Naive thymus-derived CD4-positive, alpha-beta T cell (primary cell): ENCODE data around the gene IGHMBP2. TPM values are rescaled to one million over a fixed set of nuclear protein-coding genes. Genes with fewer than 3 reads are reported as not detected.
"Not testable (repeated sequence)": the region's sequence is repeated elsewhere in the genome, so short reads cannot be mapped to it uniquely, and the experiment has no call there.

Experiments
- ATAC-seq: fragments of 150-1000 bp; cut with Tn5 transposase; 2 replicates; pipeline ENCODE4 v1.10.0; 2021; ENCODE audit warnings: mild to moderate bottlenecking, moderate library complexity
- CTCF ChIA-PET: fragments of 350-600 bp; sonication (Branson Sonifier 250); formaldehyde crosslinking; loops from one replicate; lab custom pipeline; 2021; ENCODE audit warnings: antibody characterized with exemption; lab: Charles Lee
- POLR2A ChIA-PET: fragments of 350-600 bp; sonication (Branson Sonifier 250); formaldehyde crosslinking; loops from one replicate; lab custom pipeline; 2021; ENCODE audit warnings: antibody characterized with exemption, inconsistent platforms; lab: Charles Lee
- DNase-seq, 9 donors: peaks; one replicate each; pipeline versions ENCODE4 v3.0.0 to v3.0.0-alpha.2; 2020 to 2022; ENCODE audit warnings: mixed read lengths in 1 of 9
- H3K27ac ChIP-seq: one replicate; pipeline ENCODE4 v1.7.0; 2013; ENCODE audit warnings: mild to moderate bottlenecking, low read depth, low read length, moderate library complexity
- H3K27me3 ChIP-seq, 2 donors: one replicate each; pipeline ENCODE4 v1.7.0; 2013; ENCODE audit warnings: low read length in 2 of 2, mild to moderate bottlenecking in 2 of 2, moderate library complexity in 2 of 2; ENCODE audit not compliant: control insufficient read depth in 2 of 2, insufficient read depth in 2 of 2
- H3K36me3 ChIP-seq, 3 experiments: 1 replicate in 2 of 3; 2 replicates in 1 of 3; pipeline ENCODE4 v1.7.0; 2013; ENCODE audit warnings: low read length in 3 of 3, mild to moderate bottlenecking in 3 of 3, moderate library complexity in 1 of 3; ENCODE audit not compliant: insufficient read depth in 3 of 3, control insufficient read depth in 2 of 3
- H3K4me1 ChIP-seq, 2 donors: one replicate each; pipeline ENCODE4 v1.7.0; 2013; ENCODE audit warnings: low read length in 2 of 2, mild to moderate bottlenecking in 2 of 2, moderate library complexity in 1 of 2; ENCODE audit not compliant: control insufficient read depth in 2 of 2, insufficient read depth in 2 of 2
- H3K4me3 ChIP-seq: 2 replicates; pipeline ENCODE4 v1.7.0; 2013; ENCODE audit warnings: mild to moderate bottlenecking, low read length
- H3K9me3 ChIP-seq, 3 experiments: 1 replicate in 2 of 3; 2 replicates in 1 of 3; pipeline ENCODE4 v1.7.0; 2013; ENCODE audit warnings: low read length in 3 of 3; ENCODE audit not compliant: control insufficient read depth in 2 of 3
- H3K27ac Mint-ChIP-seq, 9 donors: one replicate each; pipeline ENCODE4 v1.8.0; 2020 to 2022; ENCODE audit warnings: mixed read lengths in 9 of 9, mild to moderate bottlenecking in 8 of 9, moderate library complexity in 5 of 9, inconsistent platforms in 2 of 9
- H3K27me3 Mint-ChIP-seq, 5 donors: one replicate each; pipeline ENCODE4 v1.8.0; 2021 to 2022; ENCODE audit warnings: mixed read lengths in 5 of 5, mild to moderate bottlenecking in 1 of 5
- H3K36me3 Mint-ChIP-seq, 5 donors: one replicate each; pipeline ENCODE4 v1.8.0; 2020 to 2022; ENCODE audit warnings: mixed read lengths in 5 of 5, mild to moderate bottlenecking in 3 of 5, inconsistent platforms in 1 of 5
- H3K4me1 Mint-ChIP-seq, 7 donors: one replicate each; pipeline ENCODE4 v1.8.0; 2020 to 2022; ENCODE audit warnings: mixed read lengths in 7 of 7, mild to moderate bottlenecking in 3 of 7, inconsistent platforms in 1 of 7
- H3K4me3 Mint-ChIP-seq, 10 donors: one replicate each; pipeline ENCODE4 v1.8.0; 2020 to 2022; ENCODE audit warnings: mild to moderate bottlenecking in 10 of 10, mixed read lengths in 10 of 10, moderate library complexity in 6 of 10, inconsistent platforms in 2 of 10
- H3K9me3 Mint-ChIP-seq, 11 donors: one replicate each; pipeline ENCODE4 v1.8.0; 2020 to 2022; ENCODE audit warnings: mixed read lengths in 11 of 11, mild to moderate bottlenecking in 4 of 11, inconsistent platforms in 1 of 11, moderate library complexity in 1 of 11
- intact Hi-C, 2 donors: fragments of 100-400 bp; cut with micrococcal nuclease; formaldehyde crosslinking; loops; one replicate each; pipeline ENCODE4 v1.15.1; 2023
- polyA plus RNA-seq, 2 donors: library from polyadenylated mRNA; unstranded; fragments of 300-500 nt; fragmentation: Illumina TruSeq; gene quantifications; one replicate each; pipeline ENCODE4 v1.2.3, GENCODE V29; 2021
- total RNA-seq, 6 experiments: library from RNA in 5 of 6; stranded (reverse) in 5 of 6; gene quantifications; 1 replicate in 5 of 6; 2 replicates in 1 of 6; pipeline ENCODE4 v1.2.3 and lab custom pipeline; 2021 to 2026

Gene IGHMBP2
- 10 to 100 TPM; 27.5 to 41.4 (median 32.2) TPM for total RNA-seq
- polyA plus RNA-seq, result 10 to 100 TPM in 1 of 2 donors, 1 to 10 TPM in 1; 4.4 to 12.6 TPM
- 30.0 reads per million, percentile 60 among the genes with 10 or more reads in this experiment for total RNA-seq (lab: John Stamatoyannopoulos, UW)

GRCh38 chr11:68903288-68904247 lies at the start of gene IGHMBP2, which contains the start of gene MRPL21:
TSS of gene IGHMBP2 (plus strand) at chr11:68903891. CDS start at chr11:68903953, 62 bp downstream.
TSS of gene MRPL21 (minus strand) at chr11:68903832. CDS start at chr11:68903810, 22 bp downstream.
- Histone ChIP-seq H3K27me3 (no peaks in the 10 kb centered on the region), H3K9me3 (no peaks in the 10 kb centered on the region), H3K27ac (peak within 1 kb of the TSS; percentile 90), H3K36me3 (peaks cover 0 to 46% (median 0%) of the 10 kb centered on the region in 3 experiments), H3K4me1 (peaks cover 21% of the 10 kb centered on the region in 2 donors), H3K4me3 (peak within 1 kb of the TSS; percentile 91)
- H3K27me3 Mint-ChIP-seq, result no peaks in the 10 kb centered on the region
- peak within 1 kb of the TSS; percentile 90 to 98 (median 96) for H3K4me3 Mint-ChIP-seq
- peak; percentile 99 for ATAC-seq
- peak; percentile 70 to 90 (median 83) for DNase-seq
- CTCF ChIA-PET, result interaction anchor here (1.0 to 1.9 kb wide), 2 partner anchors 78 to 102 kb away, joined by 3 to 4 read pairs; no protein-coding TSS in a partner anchor
- H3K4me1 Mint-ChIP-seq, result peaks cover 35 to 62% (median 48%) of the 10 kb centered on the region in 7 donors
- peaks cover 4 to 30% (median 9%) of the 10 kb centered on the region in 5 donors for H3K36me3 Mint-ChIP-seq
- POLR2A ChIA-PET, result interaction anchor here (0.6 to 1.7 kb wide), 3 partner anchors 36 to 333 kb away, joined by 3 to 4 read pairs (median 4); no protein-coding TSS in a partner anchor
- intact Hi-C loops, result loop anchor here (1.0 to 10.0 kb wide), 9 partner anchors 59 to 771 kb away; partner anchors contain the start of genes TESMIN (in 2 of the 2), TPCN2 (in 2 of the 2), LTO1 (in 1 of the 2) and PPP6R3 (in 1 of the 2)
- peaks cover 0 to 3% (median 0%) of the 10 kb centered on the region in 11 donors for H3K9me3 Mint-ChIP-seq
- peak within 1 kb of the TSS; percentile 89 to 95 (median 93) for H3K27ac Mint-ChIP-seq

GRCh38 chr11:68854273-68854958 lies 49.3 kb upstream of the IGHMBP2 start:
- intact Hi-C loops, result loop anchor here in 1 of 2 donors (2.0 kb wide), 1 partner anchor 16 kb away; no protein-coding TSS in a partner anchor
- Mint-ChIP-seq H3K4me1 (peaks cover 0 to 11% (median 5%) of the 10 kb centered on the region in 7 donors), H3K27ac (no peak overlapping the region), H3K36me3 (peaks cover 0 to 3% (median 0%) of the 10 kb centered on the region in 5 donors), H3K9me3 (peaks cover 0 to 1% (median 0%) of the 10 kb centered on the region in 11 donors), H3K4me3 (peak overlapping the region in 8 of 10 donors; percentile 14 to 80 (median 66)), H3K27me3 (peaks cover 14 to 55% (median 18%) of the 10 kb centered on the region in 5 donors)
- Histone ChIP-seq H3K4me3 (no peak overlapping the region), H3K4me1 (peaks cover 4% of the 10 kb centered on the region in 2 donors), H3K27me3 (peaks cover 0 to 6% of the 10 kb centered on the region in 2 donors), H3K9me3 (no peaks in the 10 kb centered on the region), H3K36me3 (no peaks in the 10 kb centered on the region), H3K27ac (no peak overlapping the region)
- CTCF ChIA-PET, result interaction anchor here (0.6 kb wide), 1 partner anchor 178 kb away, joined by 3 read pairs; no protein-coding TSS in a partner anchor
- no peak for ATAC-seq
- POLR2A ChIA-PET, result no interaction called here
- DNase-seq, result no peak

GRCh38 chr11:68855205-68855981 lies 48.3 kb upstream of the IGHMBP2 start:
- intact Hi-C loops, result loop anchor here in 1 of 2 donors (2.0 kb wide), 1 partner anchor 17 kb away; no protein-coding TSS in a partner anchor
- Mint-ChIP-seq H3K36me3 (peaks cover 0 to 3% (median 0%) of the 10 kb centered on the region in 5 donors), H3K27ac (no peak overlapping the region), H3K9me3 (peaks cover 0 to 1% (median 0%) of the 10 kb centered on the region in 11 donors), H3K4me3 (peak overlapping the region; percentile 7 to 86 (median 74)), H3K27me3 (peaks cover 14 to 55% (median 18%) of the 10 kb centered on the region in 5 donors), H3K4me1 (peaks cover 0 to 11% (median 5%) of the 10 kb centered on the region in 7 donors)
- DNase-seq, result peak in 3 of 9 donors; percentile 11 to 29 (median 21)
- peaks cover 4% of the 10 kb centered on the region in 2 donors for H3K4me1 ChIP-seq
- no peak overlapping the region for H3K27ac ChIP-seq
- no peaks in the 10 kb centered on the region for H3K9me3 ChIP-seq
- POLR2A ChIA-PET, result no interaction called here
- CTCF ChIA-PET, result no interaction called here
- H3K4me3 ChIP-seq, result peak overlapping the region; percentile 39
- peak; percentile 69 for ATAC-seq
- H3K36me3 ChIP-seq, result no peaks in the 10 kb centered on the region
- peaks cover 0 to 6% of the 10 kb centered on the region in 2 donors for H3K27me3 ChIP-seq

GRCh38 chr11:68856425-68857030 lies 47.2 kb upstream of the IGHMBP2 start:
- H3K36me3 Mint-ChIP-seq, POLR2A ChIA-PET, H3K27ac ChIP-seq, CTCF ChIA-PET, H3K9me3 Mint-ChIP-seq, intact Hi-C loops, DNase-seq, H3K4me1 ChIP-seq, H3K36me3 ChIP-seq, H3K27ac Mint-ChIP-seq, H3K9me3 ChIP-seq, H3K27me3 ChIP-seq, H3K4me3 ChIP-seq, ATAC-seq: not testable (repeated sequence)
- Mint-ChIP-seq H3K27me3 (peaks cover 14 to 55% (median 18%) of the 10 kb centered on the region in 5 donors), H3K4me3 (peak overlapping the region in 3 of 10 donors; percentile 34 to 58 (median 36)), H3K4me1 (peaks cover 0 to 11% (median 5%) of the 10 kb centered on the region in 7 donors)

- Histone ChIP-seq H3K4me1 (peaks cover 4% of the 10 kb centered on the region in 2 donors), H3K27ac (no peak overlapping the region), H3K36me3 (no peaks in the 10 kb centered on the region), H3K27me3 (peaks cover 0 to 6% of the 10 kb centered on the region in 2 donors), H3K4me3 (no peak overlapping the region), H3K9me3 (no peaks in the 10 kb centered on the region)
- ATAC-seq (no peak), DNase-seq (no peak)
- POLR2A ChIA-PET, result no interaction called here
- CTCF ChIA-PET, result no interaction called here
- intact Hi-C loops, result no loop called here
- Mint-ChIP-seq H3K4me1 (peaks cover 0 to 11% (median 5%) of the 10 kb centered on the region in 7 donors), H3K9me3 (peaks cover 0 to 1% (median 0%) of the 10 kb centered on the region in 11 donors), H3K4me3 (peak overlapping the region in 1 of 10 donors; percentile 8), H3K36me3 (peaks cover 0 to 3% (median 0%) of the 10 kb centered on the region in 5 donors), H3K27ac (no peak overlapping the region), H3K27me3 (peaks cover 11 to 51% (median 18%) of the 10 kb centered on the region in 5 donors)
Measured at GRCh38 chr11:68857037-68857586, 46.6 kb upstream of the IGHMBP2 start.
